SJSA1 (cell line): ENCODE results near the gene PEPD. TPM values are rescaled to one million over a fixed set of nuclear protein-coding genes. Genes with fewer than 3 reads are reported as not detected.

ENCODE experiments used
- DNase-seq, 2 experiments: peaks; one replicate each; pipeline ENCODE4 v3.0.0-alpha.2; 2015 to 2020; ENCODE audit warnings: low spot score in 2 of 2, low read depth in 1 of 2
- H3K27ac ChIP-seq: fragments of 250-450 bp; sonication (Bioruptor Pico); 2 replicates; pipeline ENCODE4 v1.5.1; 2020; ENCODE audit warnings: mild to moderate bottlenecking, moderate library complexity
- H3K27me3 ChIP-seq: fragments of 250-450 bp; sonication (Bioruptor Pico); replicated peaks from 2 replicates; pipeline ENCODE4 v1.5.1; 2020; ENCODE audit warnings: mild to moderate bottlenecking, moderate library complexity
- H3K36me3 ChIP-seq: fragments of 250-450 bp; sonication (Bioruptor Pico); 2 replicates; pipeline ENCODE4 v1.5.1; 2020; ENCODE audit warnings: mild to moderate bottlenecking
- H3K4me1 ChIP-seq: fragments of 250-450 bp; sonication (Bioruptor Pico); replicated peaks from 2 replicates; pipeline ENCODE4 v1.6.1; 2021; ENCODE audit warnings: mild to moderate bottlenecking
- H3K4me3 ChIP-seq: fragments of 250-450 bp; sonication (Bioruptor Pico); 2 replicates; pipeline ENCODE4 v1.5.1; 2020; ENCODE audit warnings: mild to moderate bottlenecking
- H3K9me3 ChIP-seq: fragments of 250-450 bp; sonication (Bioruptor Pico); replicated peaks from 2 replicates; pipeline ENCODE4 v1.5.1; 2020; ENCODE audit warnings: mild to moderate bottlenecking
- total RNA-seq: library from RNA; depleted of rRNA; stranded (reverse); fragments of >200 nt; shearing (Covaris generic); gene quantifications from 2 replicates; pipeline ENCODE4 v1.2.3, GENCODE V29; 2014

PEPD gene
- total RNA-seq, 1 experiment from 2014 or later = 137 TPM

GRCh38 chr19:33408538-33409434 lies 112.8 kb downstream of the PEPD start:
- no peak for DNase-seq
- H3K27me3 ChIP-seq = no peaks in the 10 kb centered on the region
- H3K27ac ChIP-seq = no peak overlapping the region
- H3K9me3 ChIP-seq = no peaks in the 10 kb centered on the region
- no peak overlapping the region for H3K4me3 ChIP-seq
- H3K36me3 ChIP-seq = peaks cover 33% of the 10 kb centered on the region
- peaks cover 14% of the 10 kb centered on the region for H3K4me1 ChIP-seq

- Histone ChIP-seq H3K4me3 (no peak overlapping the region), H3K27me3 (no peaks in the 10 kb centered on the region), H3K36me3 (peaks cover 33% of the 10 kb centered on the region), H3K4me1 (peaks cover 21% of the 10 kb centered on the region), H3K9me3 (no peaks in the 10 kb centered on the region), H3K27ac (no peak overlapping the region)
- no peak for DNase-seq
Measured at GRCh38 chr19:33408116-33408515, 113.5 kb downstream of the PEPD start.

GRCh38 chr19:33407716-33408115 lies 113.9 kb downstream of the PEPD start:
- no peak overlapping the region for H3K4me3 ChIP-seq
- no peak for DNase-seq
- no peaks in the 10 kb centered on the region for H3K9me3 ChIP-seq
- peaks cover 37% of the 10 kb centered on the region for H3K36me3 ChIP-seq
- peaks cover 25% of the 10 kb centered on the region for H3K4me1 ChIP-seq
- no peaks in the 10 kb centered on the region for H3K27me3 ChIP-seq
- H3K27ac ChIP-seq = no peak overlapping the region

GRCh38 chr19:33407140-33407551 lies 114.4 kb downstream of the PEPD start:
- H3K27ac ChIP-seq = no peak overlapping the region
- H3K27me3 ChIP-seq = no peaks in the 10 kb centered on the region
- H3K4me1 ChIP-seq = peaks cover 30% of the 10 kb centered on the region
- DNase-seq = no peak
- H3K9me3 ChIP-seq = no peaks in the 10 kb centered on the region
- H3K4me3 ChIP-seq = no peak overlapping the region
- peaks cover 39% of the 10 kb centered on the region for H3K36me3 ChIP-seq

- DNase-seq = peak; percentile 58 to 75
- no peaks in the 10 kb centered on the region for H3K27me3 ChIP-seq
- H3K9me3 ChIP-seq = no peaks in the 10 kb centered on the region
- H3K4me1 ChIP-seq = peaks cover 30% of the 10 kb centered on the region
- H3K27ac ChIP-seq = no peak overlapping the region
- H3K36me3 ChIP-seq = peaks cover 35% of the 10 kb centered on the region
- no peak overlapping the region for H3K4me3 ChIP-seq
Measured at GRCh38 chr19:33406521-33407139, 115.0 kb downstream of the PEPD start.

GRCh38 chr19:33405553-33406461 lies 115.8 kb downstream of the PEPD start:
- DNase-seq = no peak

GRCh38 chr19:33405254-33405552 lies 116.4 kb downstream of the PEPD start:
- H3K27ac ChIP-seq = no peak overlapping the region
- peaks cover 30% of the 10 kb centered on the region for H3K4me1 ChIP-seq
- H3K9me3 ChIP-seq = no peaks in the 10 kb centered on the region
- H3K4me3 ChIP-seq = no peak overlapping the region
- H3K36me3 ChIP-seq = peaks cover 28% of the 10 kb centered on the region
- no peaks in the 10 kb centered on the region for H3K27me3 ChIP-seq
- DNase-seq = no peak

More at GRCh38 chr19:33405553-33406461, 115.8 kb downstream of the PEPD start:
- Histone ChIP-seq H3K36me3 (peaks cover 29% of the 10 kb centered on the region), H3K27ac (no peak overlapping the region), H3K4me1 (peaks cover 30% of the 10 kb centered on the region), H3K4me3 (no peak overlapping the region), H3K27me3 (no peaks in the 10 kb centered on the region), H3K9me3 (no peaks in the 10 kb centered on the region)

- Histone ChIP-seq H3K9me3 (no peaks in the 10 kb centered on the region), H3K27ac (no peak overlapping the region; the same call in 1 of the 2 replicates), H3K4me1 (peaks cover 30% of the 10 kb centered on the region), H3K36me3 (peaks cover 27% of the 10 kb centered on the region), H3K4me3 (no peak overlapping the region), H3K27me3 (no peaks in the 10 kb centered on the region)
- DNase-seq = no peak
Measured at GRCh38 chr19:33404506-33405253, 116.9 kb downstream of the PEPD start.

GRCh38 chr19:33403973-33404304 lies 117.7 kb downstream of the PEPD start:
- DNase-seq = peak in 1 of 2 experiments; percentile 29
- Histone ChIP-seq H3K27me3 (no peaks in the 10 kb centered on the region), H3K9me3 (no peaks in the 10 kb centered on the region), H3K4me1 (peaks cover 30% of the 10 kb centered on the region), H3K36me3 (peaks cover 32% of the 10 kb centered on the region), H3K27ac (peak overlapping the region; percentile 55), H3K4me3 (no peak overlapping the region)

- peak; percentile 79 to 85 for DNase-seq
- peaks cover 36% of the 10 kb centered on the region for H3K36me3 ChIP-seq
- H3K27ac ChIP-seq = peak overlapping the region; percentile 55
- H3K27me3 ChIP-seq = no peaks in the 10 kb centered on the region
- H3K9me3 ChIP-seq = no peaks in the 10 kb centered on the region
- H3K4me3 ChIP-seq = no peak overlapping the region
- H3K4me1 ChIP-seq = peaks cover 32% of the 10 kb centered on the region
Measured at GRCh38 chr19:33403221-33403972, 118.2 kb downstream of the PEPD start.

GRCh38 chr19:33402421-33403220 lies 119.0 kb downstream of the PEPD start:
- Histone ChIP-seq H3K27me3 (no peaks in the 10 kb centered on the region), H3K4me3 (no peak overlapping the region), H3K27ac (peak overlapping the region; percentile 36; the same call in 1 of the 2 replicates), H3K9me3 (no peaks in the 10 kb centered on the region), H3K4me1 (peaks cover 40% of the 10 kb centered on the region), H3K36me3 (peaks cover 38% of the 10 kb centered on the region)
- DNase-seq = no peak
